Embryonic facial prominence (tissue), 1 donor: ENCODE measurements around the gene ESRRG.
"Not testable (repeated sequence)": the region's sequence is repeated elsewhere in the genome, so short reads cannot be mapped to it uniquely, and the experiment has no call there.

Source experiments
- DNase-seq: peaks from one replicate; pipeline ENCODE4 v3.0.0-alpha.2; 2016; ENCODE audit errors: extremely low spot score

Gene ESRRG

DNA sequence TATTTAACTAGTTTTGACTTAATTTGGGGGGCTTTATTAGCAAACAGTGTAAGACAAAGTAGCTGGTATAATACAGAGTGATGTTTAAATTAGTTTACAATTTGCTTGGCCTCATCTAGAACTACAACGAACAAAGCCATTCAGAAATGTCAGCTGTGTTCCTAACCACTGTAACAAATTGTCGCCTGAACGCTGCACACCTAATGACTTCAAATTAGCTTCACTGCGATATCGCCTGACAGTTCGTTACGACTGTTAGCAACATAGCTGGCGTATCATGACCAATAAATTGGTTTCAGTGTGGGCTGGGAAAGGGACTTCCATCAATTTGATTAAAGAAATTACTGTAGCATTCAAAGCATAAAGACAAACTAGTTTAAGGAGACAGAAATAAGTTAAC is 160.1 kb downstream of the ESRRG start:
- DNase-seq = no peak

DNA sequence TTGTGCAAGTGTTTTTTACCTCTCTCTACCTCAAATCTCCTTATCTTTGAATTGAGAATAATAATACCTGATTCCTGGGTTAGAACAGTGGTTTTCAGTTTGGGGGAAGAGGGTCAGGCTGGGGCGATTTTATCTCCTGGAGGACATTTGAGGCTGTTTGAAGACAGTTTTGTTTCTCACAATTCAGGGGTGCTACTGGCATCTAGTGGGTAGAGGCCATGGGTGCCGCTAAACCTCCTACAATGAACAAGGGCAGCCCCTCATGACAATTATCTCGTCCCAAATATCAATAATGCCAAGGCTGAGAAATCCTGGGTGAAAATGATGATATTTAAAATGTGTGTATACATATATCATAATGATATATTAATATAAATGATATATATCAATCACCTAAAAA is 160.8 kb downstream of the ESRRG start:
- no peak for DNase-seq

DNA sequence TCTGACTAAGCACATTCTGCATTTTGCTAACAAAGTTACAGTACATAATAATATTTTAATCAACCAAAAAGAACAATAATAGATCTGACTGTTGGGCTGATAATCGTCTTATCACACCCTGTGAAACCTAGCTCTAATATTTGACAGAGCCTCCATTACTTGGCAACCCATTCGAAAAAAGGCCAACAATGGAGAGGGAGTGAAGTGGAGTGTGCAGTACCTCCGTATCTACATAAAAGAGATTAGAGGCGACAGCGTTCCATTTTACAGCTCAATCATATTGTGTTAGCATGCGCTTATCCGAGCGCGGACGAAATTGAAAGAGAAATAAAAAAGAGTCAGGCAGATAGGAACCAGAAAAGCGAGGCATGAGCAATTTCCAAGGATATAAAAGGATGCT is 162.7 kb downstream of the ESRRG start:
- no peak for DNase-seq

DNA sequence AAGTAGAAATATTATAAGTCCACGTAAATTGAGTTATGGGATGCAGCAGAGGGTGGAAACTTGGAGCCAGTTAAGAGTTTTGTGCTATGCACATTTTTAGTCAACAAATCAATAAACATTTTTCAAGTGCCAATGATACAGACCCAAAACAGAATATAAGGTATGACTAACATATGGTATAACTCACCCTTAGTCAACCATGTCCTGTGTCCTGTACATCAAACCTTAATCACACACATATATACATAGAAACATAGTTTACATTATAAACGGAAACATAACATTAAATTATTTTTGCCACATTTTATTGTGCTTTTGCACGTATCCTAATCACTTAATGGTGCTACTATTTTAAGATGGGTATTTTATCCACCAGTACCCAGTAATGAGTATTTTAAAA is 163.9 kb downstream of the ESRRG start:
- DNase-seq = no peak

DNA sequence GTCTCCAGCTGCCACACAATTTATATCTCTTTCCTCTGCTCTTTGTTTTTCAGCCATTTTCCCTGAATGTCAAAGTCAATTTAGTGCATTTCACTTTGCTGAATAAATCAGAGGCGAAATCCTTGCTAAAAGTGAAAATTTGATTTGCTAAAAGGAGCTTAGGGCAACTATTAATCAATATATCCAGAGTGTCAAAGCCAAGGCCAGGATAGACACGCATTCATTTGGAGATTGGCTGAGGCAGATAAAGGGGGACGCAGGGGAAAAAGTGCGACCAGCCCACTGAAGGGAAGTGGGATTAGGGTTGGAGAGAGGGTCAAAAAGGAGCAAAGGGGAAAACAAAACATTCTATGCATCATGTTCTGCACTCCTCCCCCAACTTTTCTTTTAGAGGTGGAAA is 167.6 kb downstream of the ESRRG start:
- no peak for DNase-seq

DNA sequence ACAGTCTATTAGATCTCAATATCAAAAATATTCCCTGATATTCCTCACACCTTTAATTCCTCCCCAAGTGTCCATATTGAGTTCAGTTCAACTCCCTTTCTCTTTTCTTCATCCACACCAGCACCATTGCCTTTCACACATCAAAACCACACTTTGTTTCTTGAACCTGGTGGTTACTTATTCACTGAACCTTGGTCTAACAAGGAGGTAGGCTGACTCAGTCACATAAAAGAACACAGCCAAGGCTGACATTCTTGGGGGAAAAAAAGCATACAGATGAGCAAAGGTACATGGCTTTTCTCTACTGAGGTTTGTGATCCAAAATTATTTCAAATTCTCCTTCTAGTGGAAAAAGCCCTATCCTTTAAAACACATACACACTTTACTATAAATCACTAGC is 168.3 kb downstream of the ESRRG start:
- no peak for DNase-seq

DNA sequence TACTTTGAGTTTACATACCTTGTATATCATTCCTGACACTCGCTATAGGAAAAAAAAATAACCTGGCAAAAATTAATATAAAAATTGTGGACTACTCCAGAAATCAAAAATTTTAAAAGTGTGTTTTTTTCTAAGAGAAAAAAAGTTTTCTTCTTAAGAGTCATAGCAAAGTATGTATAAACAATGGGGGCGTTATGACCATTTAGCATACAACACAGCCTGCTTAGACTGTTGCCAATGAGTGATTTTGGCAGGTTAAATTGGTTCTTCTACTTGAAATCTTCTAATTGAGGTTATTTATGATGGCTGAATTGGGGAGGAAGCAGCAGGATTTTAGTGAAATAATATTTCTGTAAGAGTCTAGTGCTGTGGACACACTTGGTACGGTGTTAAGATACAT is 169.5 kb downstream of the ESRRG start:
- no peak for DNase-seq

DNA sequence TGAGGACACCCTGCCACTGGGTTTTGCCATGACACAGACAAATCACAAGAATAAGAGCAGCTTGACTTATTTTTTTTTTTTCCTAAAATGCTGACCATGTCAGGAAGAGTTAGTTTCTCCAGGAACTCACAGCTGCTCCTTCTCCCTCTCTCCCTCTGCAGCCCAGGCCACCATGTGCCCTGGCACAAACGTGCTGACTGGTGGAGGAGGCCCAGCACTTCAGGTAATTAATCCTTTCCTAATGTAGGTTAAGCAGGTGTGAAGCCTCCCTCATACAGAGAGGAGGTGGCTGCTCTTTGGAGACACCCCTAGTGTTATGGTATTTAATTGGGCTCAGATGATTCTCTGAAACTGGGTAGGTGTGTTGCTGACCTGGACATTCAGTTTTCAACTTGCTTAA is 170.2 kb downstream of the ESRRG start:
- DNase-seq = no peak

DNA sequence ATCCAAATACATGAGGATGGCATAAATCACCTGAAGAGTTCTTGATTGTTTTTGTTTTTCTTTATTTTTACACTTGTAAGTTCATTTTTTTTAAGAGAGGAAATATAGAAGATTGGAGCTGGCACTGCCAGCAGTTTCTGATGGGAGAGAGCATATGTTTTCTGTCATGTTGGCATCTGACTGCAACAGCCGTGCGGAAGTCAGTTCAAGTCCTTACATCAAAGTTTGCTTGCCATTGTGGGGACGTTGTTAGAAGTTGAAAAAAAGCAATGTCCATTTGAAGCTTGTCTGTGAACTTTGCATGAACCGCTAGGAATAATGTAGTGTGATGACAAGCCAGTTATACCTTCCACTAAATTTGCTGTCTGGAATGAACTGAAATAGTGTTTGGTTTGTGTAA is 173.4 kb downstream of the ESRRG start:
- no peak for DNase-seq

DNA sequence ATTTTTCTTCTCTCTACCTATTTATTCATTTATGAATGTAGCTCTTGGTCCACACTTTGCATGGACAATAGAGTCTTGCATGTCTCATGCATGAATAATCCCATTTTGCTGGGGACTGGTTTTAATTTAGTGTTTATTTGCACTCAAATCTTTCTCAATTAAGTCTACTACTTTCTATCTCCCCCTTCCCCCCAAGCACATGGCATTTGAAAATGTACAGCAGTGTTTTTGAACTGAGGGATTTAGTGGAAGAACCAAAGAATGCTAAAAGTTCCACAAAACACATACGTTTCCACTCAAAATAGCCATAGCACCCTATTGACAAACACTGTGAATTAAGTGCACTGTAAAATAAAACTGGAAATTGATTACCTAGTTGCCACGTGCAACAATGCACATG is 180.5 kb downstream of the ESRRG start:
- no peak for DNase-seq

DNA sequence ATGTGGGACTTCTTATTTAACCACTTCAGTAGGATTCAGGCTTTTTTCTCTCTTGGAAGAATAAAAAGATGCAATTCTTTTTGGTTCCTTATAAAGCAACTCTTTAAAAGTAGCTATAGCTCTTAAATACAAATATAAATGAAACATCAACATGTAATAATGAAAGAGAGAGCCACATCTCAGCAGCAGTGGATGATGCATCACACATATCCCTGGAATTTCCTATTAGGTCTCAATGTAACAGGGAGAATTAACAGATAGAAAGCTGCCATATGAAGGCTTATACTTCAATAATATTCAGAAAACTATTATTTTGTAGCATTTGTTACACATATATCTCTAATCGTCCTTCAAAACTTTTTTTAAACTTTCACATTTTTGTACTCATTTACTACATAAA is 181.0 kb downstream of the ESRRG start:
- DNase-seq = no peak

DNA sequence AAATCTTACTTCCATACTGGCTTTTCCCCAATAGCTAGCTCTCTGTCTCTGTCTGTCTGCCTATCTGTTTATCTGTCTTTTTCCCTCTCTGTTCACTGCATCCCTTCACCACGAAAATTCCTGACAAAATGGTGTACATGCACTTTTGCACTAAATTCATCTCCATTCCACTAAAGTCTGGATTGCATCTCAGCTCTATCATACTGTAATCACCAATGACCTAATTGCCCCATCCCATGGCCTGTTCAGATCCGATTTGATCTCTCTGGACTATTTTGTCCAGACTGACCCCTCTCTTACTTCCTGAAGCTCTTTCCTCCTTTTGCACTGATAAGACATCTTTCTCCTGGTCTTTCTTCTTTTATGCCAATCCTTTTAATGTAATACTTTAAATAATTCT is 187.5 kb downstream of the ESRRG start:
- DNase-seq = no peak

DNA sequence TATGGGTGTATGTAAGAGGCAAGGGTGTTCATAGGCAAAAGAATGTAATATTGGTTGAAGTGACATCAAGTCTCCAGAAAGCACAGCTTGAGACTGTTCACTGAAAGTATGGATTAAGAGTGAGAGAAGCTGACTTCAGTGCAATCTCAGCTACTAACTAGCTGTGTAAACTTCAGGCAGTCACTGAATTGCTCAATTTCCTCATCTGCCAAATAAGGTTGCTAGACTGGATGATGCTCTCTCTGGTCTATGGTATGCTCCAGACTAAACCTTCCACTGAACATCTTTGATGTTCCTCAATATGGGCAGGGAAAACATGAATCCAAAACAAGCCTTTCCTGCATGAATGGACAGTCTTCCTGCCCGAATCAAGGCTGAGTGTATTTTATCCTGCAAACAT is 188.2 kb downstream of the ESRRG start:
- no peak for DNase-seq

DNA sequence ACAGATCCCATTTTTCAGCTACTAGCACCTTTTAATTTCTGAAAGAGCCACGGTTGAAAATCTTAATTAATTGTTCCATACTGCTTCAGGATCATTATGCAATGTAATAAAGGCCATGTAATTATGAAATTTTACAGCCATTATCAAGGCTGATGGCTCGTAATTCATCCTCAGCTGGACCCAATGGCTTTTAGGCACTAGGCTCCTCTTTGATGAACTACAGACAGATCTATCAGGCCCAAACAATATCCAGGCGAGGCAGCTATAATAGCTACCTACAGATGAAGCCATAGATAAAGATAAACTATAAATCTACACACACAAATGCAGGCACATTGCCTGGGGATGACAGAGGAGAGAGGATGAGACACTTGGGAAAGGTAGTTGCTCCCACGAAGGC is 189.5 kb downstream of the ESRRG start:
- no peak for DNase-seq

DNA sequence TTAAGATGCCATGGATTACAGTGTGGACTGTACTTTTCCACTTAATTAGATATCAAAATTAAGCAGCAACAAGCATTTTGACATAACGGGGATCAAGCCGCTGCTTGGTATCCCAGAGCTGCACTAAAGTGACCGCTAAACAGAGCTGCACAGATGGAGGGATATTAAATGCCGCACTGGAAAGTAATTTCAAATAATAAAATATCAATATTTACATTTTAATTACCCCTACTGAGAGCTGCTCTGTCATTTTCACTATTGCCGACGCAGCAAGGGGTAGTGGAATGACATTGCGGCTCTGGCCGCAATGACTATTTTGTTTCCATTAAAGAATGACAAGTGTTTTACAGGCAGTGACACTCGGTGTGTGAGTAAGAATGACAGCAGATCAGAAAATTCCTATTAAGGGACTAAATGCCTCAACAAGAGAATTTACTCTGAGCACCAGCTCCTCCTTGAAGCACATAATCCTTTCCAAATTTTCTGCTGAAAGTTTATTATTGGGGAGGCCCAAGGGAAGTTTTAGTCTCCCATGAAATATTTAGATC is 190.9 kb downstream of the ESRRG start:
- no peak for DNase-seq

DNA sequence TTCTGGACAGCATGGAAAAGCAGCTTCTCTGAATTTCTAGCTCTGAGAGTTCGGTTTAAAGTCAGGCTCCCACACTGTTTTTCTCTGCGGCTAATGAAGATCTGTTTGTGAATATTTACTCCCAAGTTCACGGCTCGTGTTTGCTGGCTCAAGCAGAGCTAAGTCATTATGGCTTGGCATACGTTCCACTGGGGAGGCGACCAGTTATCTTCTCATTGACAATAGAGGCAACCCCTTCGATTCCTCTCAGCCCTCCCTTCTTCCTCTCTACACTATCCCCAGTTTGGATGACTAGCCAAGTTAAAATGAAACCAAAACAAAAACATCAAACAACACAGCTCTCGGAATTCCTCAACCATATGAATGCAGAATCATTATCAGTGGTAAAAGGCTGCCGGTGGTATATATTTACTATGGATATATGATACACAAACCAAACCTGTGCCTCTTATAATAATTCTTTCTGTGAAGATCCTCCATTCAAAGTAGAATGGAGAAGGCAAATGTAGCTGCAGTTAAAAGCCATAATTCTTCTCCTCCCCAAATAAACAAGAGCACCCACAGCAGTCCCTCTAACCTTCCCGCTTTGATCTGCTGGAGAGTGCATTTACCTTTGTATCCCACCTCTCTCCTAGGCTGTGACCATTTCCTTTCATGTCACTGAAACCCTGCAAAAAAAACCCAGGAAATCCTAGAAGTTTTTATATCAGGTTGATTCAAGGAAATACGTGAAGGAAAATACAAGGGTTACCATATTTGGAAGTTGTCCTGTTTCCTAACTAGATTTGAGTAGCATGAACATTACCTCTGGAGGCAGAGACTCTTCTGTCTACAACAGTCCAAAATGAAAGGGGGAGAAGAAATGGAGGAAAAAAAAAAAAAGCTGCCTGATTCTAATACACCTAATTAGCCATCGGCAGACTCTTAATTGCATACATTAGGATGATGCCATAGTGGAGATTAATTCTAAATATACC is 191.7 kb downstream of the ESRRG start:
- DNase-seq = no peak

DNA sequence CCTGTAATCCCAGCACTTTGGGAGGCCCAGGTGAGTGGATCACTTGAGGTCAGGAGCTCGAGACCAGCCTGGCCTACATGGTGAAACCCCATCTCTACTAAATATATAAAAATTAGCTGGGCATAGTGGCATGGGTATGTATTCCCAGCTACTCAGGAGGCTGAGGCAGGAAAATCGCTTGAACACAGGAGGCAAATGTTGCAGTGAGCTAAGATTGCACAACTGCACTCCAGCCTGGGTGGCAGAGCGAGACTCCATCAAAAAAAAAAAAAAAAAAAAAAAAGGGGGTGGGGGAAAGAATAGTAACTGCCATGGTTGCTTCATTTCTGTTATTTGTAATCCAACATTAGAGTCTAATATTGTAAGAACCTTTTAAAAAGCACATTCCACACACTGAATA is 193.4 kb downstream of the ESRRG start:
- not testable (repeated sequence) for DNase-seq

DNA sequence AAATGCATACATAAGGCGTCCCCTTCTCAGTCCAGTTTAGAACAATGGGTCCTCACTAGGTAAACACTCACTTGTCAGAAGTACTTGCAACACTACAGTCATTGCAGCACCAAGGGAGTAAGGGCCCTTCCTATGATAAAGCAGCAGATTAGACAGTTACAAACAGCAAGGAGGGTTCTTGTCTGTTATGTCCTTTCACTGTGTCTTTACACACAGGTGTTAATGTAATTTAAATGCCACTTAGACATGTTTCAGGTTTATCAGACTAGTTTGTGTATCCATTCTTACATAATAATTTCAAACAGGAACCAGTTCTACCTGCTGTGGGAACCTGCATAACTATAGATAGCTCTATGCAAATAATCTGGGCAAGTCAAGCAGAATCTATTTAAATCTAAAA is 194.4 kb downstream of the ESRRG start:
- DNase-seq = no peak

DNA sequence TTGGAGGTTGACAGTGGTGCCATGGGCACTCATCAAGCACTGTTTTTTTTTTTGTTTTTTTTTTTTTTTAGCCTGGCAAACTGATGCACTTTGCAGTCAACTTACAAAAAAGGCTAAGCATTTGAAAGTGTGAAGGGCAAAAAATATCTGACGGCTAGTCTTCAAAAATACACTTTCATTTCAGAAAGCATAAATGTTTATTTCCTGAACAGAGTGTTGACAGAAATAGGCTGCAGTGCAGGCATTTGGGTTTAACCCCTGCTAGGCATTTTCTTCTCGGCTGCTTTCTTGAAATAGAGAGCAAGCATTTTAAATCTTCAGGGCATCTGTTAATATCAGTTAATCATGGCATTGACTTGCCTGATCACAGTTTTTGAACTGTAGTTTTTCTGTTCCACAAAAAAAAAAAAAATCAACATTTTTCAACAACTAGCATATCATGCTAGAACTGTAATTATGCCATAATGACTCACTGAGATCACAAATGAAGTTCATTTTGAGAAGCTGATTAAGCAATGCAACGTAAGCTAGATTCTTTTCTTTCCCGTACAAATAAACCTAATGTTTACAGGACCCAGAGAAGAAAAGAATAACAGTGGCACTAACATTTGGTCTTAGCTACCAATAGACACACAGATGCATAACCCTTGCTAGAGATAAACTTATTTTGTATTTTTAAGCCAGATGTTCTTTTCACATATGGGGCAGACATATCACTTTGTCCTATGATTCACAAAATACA is 199.6 kb downstream of the ESRRG start:
- no peak for DNase-seq

DNA sequence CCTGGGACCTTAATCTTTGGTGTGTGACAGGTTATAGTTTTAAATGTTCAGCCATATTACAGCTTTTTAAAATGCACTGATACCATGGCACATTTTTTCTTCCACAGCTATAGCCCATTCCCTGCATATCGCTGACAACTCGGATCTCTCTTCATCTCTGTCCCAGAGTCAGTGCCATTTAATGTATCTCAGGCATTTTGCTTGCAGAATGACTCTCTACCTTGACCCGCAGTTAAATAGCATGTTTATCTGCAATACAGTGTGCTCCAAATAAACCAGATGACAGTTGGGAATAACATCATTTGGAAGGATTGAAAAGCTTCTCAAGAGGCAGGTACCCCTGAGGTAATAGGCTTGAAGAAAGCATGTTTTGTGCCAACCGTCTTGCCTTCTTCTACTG is 200.2 kb downstream of the ESRRG start:
- DNase-seq = no peak

DNA sequence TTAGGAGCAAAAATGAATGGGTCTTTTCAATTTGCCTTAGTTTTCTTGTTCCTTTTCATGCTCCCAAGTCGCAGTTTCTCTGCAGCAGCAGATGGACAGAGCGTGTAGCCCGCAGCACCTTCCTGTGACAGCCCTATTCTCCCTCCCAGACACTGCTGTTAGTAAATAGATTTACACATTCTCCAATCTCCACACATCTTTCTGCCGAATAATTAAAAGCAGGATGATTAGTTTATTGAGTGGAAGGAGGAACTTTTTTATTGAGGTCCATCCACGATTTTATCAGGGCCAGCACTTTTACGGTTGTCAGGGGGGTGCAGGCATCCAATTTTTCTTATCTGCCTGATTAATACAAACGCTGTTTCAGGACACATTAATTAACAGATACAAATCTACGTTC is 201.8 kb downstream of the ESRRG start:
- DNase-seq = no peak

DNA sequence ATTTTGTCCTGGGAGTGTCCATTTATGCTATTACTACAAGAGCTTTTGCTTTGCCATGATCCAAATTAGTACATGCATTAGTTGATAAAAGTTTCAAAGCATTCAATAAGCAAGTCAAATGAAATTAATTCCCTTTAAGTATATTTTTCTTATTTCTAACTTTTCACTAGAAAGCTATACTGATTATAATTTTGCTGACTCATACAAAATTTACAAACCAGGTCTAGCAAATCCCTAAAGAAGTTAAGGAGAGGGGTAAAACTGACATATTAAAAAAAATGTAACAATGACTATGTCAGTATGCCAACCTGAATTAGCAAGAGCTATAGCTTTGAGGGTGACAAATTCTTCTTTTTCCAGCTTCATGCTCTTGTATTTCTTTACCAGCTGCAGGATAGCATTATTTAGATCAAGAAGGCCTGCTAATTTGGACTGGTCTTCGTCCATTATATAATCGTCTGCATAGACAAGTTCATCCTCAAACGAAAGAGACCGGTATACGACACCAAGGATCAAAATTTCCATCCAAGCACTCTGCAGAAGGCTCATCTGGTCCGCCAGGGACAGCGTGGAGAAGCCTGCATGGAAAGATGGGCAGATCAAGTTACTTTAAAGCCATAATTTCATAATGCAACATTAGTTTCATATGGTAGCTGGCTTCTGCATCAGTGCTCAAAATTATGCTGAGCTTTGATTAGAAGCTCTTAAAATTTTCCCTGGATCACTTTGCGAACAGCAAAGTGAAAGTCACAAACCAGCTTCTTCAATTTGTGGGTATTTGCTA is 204.2 kb downstream of the ESRRG start:
- no peak for DNase-seq
